LHCN-M2 (cell line): ENCODE results near the gene ZPBP2. TPM values are rescaled to one million over a fixed set of nuclear protein-coding genes. Genes with fewer than 3 reads are reported as not detected.
"Not testable (repeated sequence)": the region's sequence is repeated elsewhere in the genome, so short reads cannot be mapped to it uniquely, and the experiment has no call there.

ENCODE experiments used
- DNase-seq: peaks from one replicate; pipeline ENCODE4 v3.0.0-alpha.2; 2012; ENCODE audit warnings: low read depth
- polyA plus RNA-seq: library from polyadenylated mRNA; unstranded; fragments of >200 nt; gene quantifications from one replicate; pipeline ENCODE4 v1.2.1, GENCODE V29; 2012; ENCODE audit warnings: missing spikeins
- total RNA-seq: library from RNA; depleted of rRNA; stranded (reverse); fragments of >200 nt; gene quantifications from 2 replicates; pipeline ENCODE4 v1.2.3, GENCODE V29; 2014; rRNA removed

Gene ZPBP2
- not detected in 2 replicates for total RNA-seq
- not detected for polyA plus RNA-seq

DNA sequence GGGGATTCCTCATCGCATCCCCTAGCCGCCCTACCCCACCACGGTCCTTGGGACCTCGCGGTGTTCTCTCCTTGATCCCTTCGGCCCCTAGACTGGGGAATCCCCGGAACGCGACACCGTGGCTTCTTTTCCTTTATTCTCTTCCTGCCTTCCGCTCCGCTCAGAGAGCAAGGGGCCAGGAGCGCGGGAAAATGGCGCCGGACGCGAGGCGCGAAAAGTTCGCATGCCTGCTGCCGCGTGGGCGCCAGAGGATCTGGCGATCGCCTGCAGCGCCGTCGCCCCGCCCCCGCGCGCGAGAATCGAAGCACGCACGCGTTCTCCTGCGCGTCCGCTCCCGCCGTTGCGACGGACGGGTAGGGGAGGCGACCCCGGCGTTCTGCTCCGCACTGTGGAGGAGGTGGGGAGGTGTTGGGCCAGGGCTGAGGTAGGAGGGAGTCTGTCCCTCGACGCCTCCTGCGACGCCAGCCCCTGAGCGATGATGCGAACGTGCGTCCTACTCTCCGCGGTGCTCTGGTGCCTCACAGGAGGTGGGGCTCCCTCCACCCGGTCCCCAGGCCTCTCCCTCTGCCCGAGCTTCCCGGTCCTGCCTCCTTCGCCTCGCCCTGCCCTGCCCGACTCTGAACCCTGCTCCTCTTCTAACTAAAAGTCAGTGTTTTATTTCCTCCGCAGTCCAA, at the start of gene ZPBP2:
ZPBP2 (plus strand) TSS at position 323 of the 674 bp plus-strand sequence; CDS start at position 476, 153 bp downstream.
- DNase-seq: no peak

GRCh38 chr17:39818358-39819000, 49.5 kb upstream of the ZPBP2 start:
- no peak for DNase-seq

DNA sequence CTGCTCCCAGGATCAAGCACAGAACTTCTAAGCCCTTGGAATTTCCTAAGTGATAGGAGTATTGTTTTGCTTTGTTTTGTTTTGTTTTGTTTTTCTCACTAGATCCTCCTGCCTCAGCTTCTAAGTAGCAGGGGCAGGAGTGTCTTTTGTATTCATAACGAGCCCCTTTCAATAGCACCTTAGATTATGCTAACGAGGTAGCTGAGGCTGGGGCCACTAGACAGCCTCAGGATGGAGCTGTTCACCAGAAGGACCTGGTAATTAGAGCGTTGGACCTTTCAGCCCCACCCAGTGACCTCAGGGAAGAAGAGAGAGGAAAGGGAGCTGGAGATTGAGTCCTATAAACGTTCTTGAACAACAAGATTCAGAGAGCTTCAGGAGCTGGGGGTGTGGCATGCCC, 47.5 kb upstream of the ZPBP2 start:
- DNase-seq: no peak

- no peak for DNase-seq
These were observed 47.0 kb upstream of the ZPBP2 start for GRCh38 chr17:39820987-39821386.

GRCh38 chr17:39822051-39822451, 46.0 kb upstream of the ZPBP2 start:
- DNase-seq: no peak

- DNase-seq: no peak
These were observed 44.5 kb upstream of the ZPBP2 start for GRCh38 chr17:39823407-39824054.

GRCh38 chr17:39826334-39826733, 41.7 kb upstream of the ZPBP2 start:
- DNase-seq: no peak

DNA sequence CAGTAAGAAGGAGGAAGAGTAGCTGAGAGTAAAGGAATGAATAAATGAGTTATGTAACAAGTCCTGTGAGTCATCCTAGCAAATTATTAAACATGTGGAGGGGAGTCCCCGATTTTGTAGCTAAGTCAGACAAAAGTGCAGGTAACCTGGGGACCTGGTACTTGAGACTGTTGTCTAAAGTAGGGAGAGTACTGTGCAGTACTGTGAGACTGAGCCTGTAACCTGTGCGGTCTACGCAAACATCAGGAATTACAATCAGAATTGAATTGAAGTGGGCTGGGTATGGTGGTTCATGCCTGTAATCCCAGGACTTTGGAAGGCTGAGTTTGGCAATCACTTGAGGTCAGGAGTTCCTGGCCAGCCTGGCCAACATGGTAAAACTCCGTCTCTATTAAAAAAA, 39.6 kb upstream of the ZPBP2 start:
- DNase-seq: no peak

DNA sequence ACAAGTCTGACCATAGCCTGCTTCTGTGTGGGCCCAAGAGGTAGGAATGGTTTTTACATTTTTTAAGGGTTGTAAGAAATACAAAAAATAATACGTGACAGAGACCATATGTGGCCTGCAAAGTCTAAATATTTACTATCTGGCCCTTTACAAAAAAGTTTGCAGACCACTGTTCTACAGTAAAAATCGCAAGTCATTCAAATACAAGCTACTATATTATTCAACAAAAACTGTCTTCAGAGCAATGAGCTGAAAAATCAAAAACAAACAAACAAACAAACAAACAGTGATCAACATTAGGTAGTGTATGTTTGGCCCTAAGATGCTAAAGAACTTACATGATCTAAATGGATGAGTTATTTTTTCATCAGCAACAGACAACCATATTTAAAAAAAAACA, 36.4 kb upstream of the ZPBP2 start:
- DNase-seq: no peak

DNA sequence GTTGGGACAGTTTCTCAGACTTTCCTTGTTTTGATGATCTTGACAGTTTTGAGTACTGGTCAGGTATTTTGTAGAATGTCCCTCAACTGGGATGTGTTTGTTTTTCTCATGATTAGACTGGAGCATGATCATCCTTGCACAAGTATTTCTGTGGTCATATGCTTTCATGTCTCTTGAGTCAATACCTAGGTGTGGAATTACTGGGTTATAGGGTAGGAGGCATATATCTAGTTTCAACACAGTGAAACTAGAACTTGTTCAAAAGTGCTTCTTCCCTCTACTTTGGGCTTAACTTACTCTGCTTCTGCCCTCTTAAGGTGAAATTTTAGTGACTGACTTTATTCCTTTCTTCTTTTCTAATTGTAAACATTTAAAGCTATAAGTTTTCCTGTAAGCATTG, 34.0 kb upstream of the ZPBP2 start:
- DNase-seq: no peak

GRCh38 chr17:39835038-39835786, 32.8 kb upstream of the ZPBP2 start:
- DNase-seq: no peak

GRCh38 chr17:39836117-39836516, 31.9 kb upstream of the ZPBP2 start:
- DNase-seq: no peak

- DNase-seq: no peak
These were observed 29.9 kb upstream of the ZPBP2 start for GRCh38 chr17:39838057-39838456.

- DNase-seq: no peak
These were observed 29.2 kb upstream of the ZPBP2 start for GRCh38 chr17:39838784-39839183.

GRCh38 chr17:39841134-39841683, 26.8 kb upstream of the ZPBP2 start:
- no peak for DNase-seq

DNA sequence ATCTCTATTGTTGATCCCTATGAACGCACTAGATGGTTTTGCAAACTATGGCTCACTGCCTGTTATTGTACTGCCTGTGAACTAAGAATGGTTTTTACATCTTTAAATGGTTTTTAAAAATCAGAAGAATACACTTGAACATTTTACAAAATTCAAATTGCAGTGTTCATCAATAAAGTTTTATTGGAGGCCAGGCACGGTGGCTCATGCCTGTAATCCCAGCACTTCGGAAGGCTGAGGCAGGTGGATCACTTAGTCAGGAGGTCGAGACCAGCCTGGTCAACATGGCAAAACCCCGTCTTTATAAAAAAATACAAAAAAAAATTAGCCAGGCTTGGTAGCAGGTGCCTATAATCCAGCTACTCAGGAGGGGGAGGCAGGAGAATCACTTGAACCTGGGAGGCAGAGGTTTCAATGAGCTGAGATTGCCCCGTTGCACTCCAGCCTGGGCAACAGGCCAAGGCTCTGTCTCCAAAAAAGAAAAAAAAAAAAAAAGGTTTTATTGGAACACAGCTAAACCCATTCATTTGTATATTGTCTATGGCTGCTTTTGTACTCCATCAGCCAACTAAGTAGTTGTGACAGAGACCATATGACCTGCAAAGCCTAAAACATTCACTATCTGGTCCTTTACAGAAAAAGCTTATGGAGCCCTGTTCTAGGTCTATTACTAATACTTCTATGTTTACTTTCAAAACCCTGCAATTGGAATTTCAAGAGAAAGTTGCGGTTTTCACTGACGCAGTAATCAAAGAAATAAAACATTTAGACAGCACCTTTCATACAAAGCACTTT, 22.8 kb upstream of the ZPBP2 start:
- no peak for DNase-seq

GRCh38 chr17:39846205-39846604, 21.8 kb upstream of the ZPBP2 start:
- no peak for DNase-seq

- DNase-seq: no peak
These were observed 19.4 kb upstream of the ZPBP2 start for GRCh38 chr17:39848600-39848999.

GRCh38 chr17:39850186-39850585, 17.8 kb upstream of the ZPBP2 start:
- DNase-seq: not testable (repeated sequence)

- DNase-seq: no peak
These were observed 15.8 kb upstream of the ZPBP2 start for GRCh38 chr17:39852239-39852638.

- DNase-seq: no peak
These were observed 13.1 kb upstream of the ZPBP2 start for GRCh38 chr17:39854909-39855308.
